BJ (cell line): ENCODE data around the gene RAMP1. TPM values are rescaled to one million over a fixed set of nuclear protein-coding genes. Genes with fewer than 3 reads are reported as not detected.

Experiments
- CTCF ChIA-PET: fragments of 350-600 bp; formaldehyde crosslinking; extraction: SDS; loops from one replicate; lab custom pipeline; 2021; ENCODE audit warnings: antibody characterized with exemption, inconsistent platforms; lab: Yijun Ruan, JAX
- POLR2A ChIA-PET: fragments of 300-600 bp; sonication (Branson Sonifier 250); formaldehyde crosslinking; extraction: SDS; loops from one replicate; lab custom pipeline; 2021; ENCODE audit warnings: antibody characterized with exemption; lab: Charles Lee
- DNase-seq: peaks from one replicate; pipeline ENCODE4 v3.0.0-alpha.2; 2011; ENCODE audit warnings: low read depth
- H3K27me3 ChIP-seq: 2 replicates; pipeline ENCODE4 v1.6.0; 2011; ENCODE audit warnings: low read length; ENCODE audit not compliant: control insufficient read depth, insufficient read depth
- H3K36me3 ChIP-seq: 2 replicates; pipeline ENCODE4 v1.5.1; 2011; ENCODE audit warnings: low read length; ENCODE audit not compliant: control insufficient read depth, insufficient read depth
- H3K4me3 ChIP-seq: 2 replicates; pipeline ENCODE4 v1.5.1; 2011; ENCODE audit warnings: low read depth, mild to moderate bottlenecking, control low read depth, low read length
- CTCF ChIP-seq: IDR thresholded peaks from 2 replicates; pipeline ENCODE4 v1.5.1; 2011; ENCODE audit warnings: low read depth, mild to moderate bottlenecking, control low read depth, inconsistent platforms, low read length, moderate library complexity; ENCODE audit not compliant: insufficient read depth
- polyA plus RNA-seq: library from polyadenylated mRNA; depleted of rRNA; stranded (reverse); fragments of >200 nt; gene quantifications from 2 replicates; pipeline ENCODE4 v1.2.3, GENCODE V29; 2011

Gene RAMP1
- polyA plus RNA-seq, 1 experiment: 10.8 TPM

- POLR2A ChIA-PET: no interaction called here
These were observed 42.8 kb downstream of the RAMP1 start for GRCh38 chr2:237901932-237902850.

GRCh38 chr2:237904831-237905599 is 45.6 kb downstream of the RAMP1 start:
- CTCF ChIA-PET: interaction anchor here (1.4 kb wide), 1 partner anchor 18 kb away, joined by 7 read pairs; no protein-coding TSS in a partner anchor
- DNase-seq: peak; percentile 41
- Histone ChIP-seq H3K4me3 (no peak overlapping the region), H3K36me3 (no peaks in the 10 kb centered on the region), H3K27me3 (no peaks in the 10 kb centered on the region)
- POLR2A ChIA-PET: no interaction called here
- TF ChIP-seq CTCF: no peak

More at GRCh38 chr2:237901932-237902850, 42.8 kb downstream of the RAMP1 start:
- DNase-seq: no peak
- CTCF ChIA-PET: interaction anchor here (1.4 kb wide), 1 partner anchor 13 kb away, joined by 3 read pairs; no protein-coding TSS in a partner anchor
- no peak for TF ChIP-seq CTCF
- Histone ChIP-seq H3K4me3 (no peak overlapping the region), H3K27me3 (no peaks in the 10 kb centered on the region), H3K36me3 (no peaks in the 10 kb centered on the region)

GRCh38 chr2:237907144-237907543 is 47.7 kb downstream of the RAMP1 start:
- CTCF ChIA-PET: no interaction called here
- Histone ChIP-seq H3K4me3 (no peak overlapping the region), H3K27me3 (no peaks in the 10 kb centered on the region), H3K36me3 (no peaks in the 10 kb centered on the region)
- DNase-seq: no peak
- POLR2A ChIA-PET: no interaction called here
- TF ChIP-seq CTCF: no peak

GRCh38 chr2:237909075-237909695 is 49.8 kb downstream of the RAMP1 start:
- no peak for DNase-seq
- ChIA-PET CTCF (interaction anchor here (1.1 kb wide), 1 partner anchor 14 kb away, joined by 3 read pairs; no protein-coding TSS in a partner anchor), POLR2A (no interaction called here)
- TF ChIP-seq CTCF: no peak
- Histone ChIP-seq H3K4me3 (no peak overlapping the region), H3K36me3 (no peaks in the 10 kb centered on the region), H3K27me3 (no peaks in the 10 kb centered on the region)
